ENCODE results near the gene GALNT16.

GRCh38 chr14:69400154-69400553, 140.2 kb downstream of the GALNT16 start:
- TF ChIP-seq CTCF (IDR thresholded peaks at IDR 0.05; ENCODE audit: insufficient read depth, low read length) (no peak), POLR2AphosphoS5 (IDR thresholded peaks at IDR 0.05; ENCODE audit: low read depth) (no peak)
